T1000 (cell line): ENCODE data around the gene ZNRF1.
"Not testable (repeated sequence)": the region's sequence is repeated elsewhere in the genome, so short reads cannot be mapped to it uniquely, and the experiment has no call there.

Experiments
- DNase-seq: peaks from one replicate; lab custom pipeline; 2025; ENCODE audit warnings: mixed read lengths; lab: John Stamatoyannopoulos, UW

The ZNRF1 gene

DNA sequence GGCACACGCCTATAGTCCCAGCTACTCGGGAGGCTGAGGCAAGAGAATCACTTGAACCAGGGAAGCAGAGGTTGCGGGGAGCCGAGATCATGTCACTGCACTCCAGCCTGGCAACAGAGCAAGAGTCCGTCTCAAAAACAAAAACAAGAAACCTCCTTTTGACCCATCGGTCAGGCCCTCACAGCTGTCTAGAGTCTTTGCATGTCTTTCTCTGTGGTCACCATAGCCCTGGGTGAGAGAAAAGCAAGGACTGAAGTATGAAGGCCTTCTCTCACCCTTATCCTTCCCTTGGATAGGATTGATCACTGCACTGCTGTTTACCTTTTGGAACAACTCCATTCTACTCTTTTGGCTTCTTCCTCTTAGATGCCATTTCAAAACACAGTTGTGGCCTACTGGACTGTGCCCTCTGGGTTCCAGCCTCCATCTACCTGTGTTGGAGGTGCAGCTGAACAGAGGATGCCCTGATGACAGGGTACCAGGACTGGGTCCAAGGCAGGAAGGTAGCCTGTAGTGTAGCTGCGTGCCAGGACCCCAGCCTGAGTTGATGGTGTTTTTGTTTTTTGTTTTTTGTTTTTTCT, 80.6 kb downstream of the ZNRF1 start:
- no peak for DNase-seq

- no peak for DNase-seq
Measured at GRCh38 chr16:75080205-75081029, 81.6 kb downstream of the ZNRF1 start.

DNA sequence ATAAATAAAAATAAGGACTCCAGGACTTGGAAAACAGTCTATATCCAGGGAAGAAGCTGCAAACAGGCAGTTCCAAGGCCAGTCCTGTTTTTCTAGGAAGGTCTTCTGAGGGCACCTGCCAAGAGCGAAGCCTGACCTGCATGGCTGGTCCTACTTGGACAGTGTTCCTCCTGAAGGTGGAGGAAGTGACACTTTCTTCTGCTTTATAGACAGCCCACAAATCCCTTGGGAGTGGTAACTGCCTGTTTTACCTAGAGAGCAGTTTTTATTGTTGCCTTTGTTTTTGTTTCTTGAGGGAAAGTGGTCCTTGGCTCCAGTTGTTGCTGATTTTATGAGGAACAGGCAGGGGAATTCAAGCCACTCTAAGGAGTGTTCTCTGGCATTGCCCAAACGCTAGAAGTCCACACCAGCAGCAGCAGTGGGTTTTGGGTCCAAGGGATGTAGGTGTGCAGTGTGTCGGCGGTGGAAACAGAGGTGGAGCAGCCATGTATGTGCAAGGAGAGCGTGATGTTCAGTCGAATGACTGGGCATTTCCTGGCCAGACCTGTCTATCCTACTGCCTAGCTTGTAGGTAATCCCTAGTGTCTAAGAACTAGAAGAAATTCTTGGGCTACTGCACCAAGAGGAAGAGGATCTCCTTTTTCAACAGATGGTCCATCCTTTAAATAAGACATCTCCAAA, 82.5 kb downstream of the ZNRF1 start:
- DNase-seq = no peak

DNA sequence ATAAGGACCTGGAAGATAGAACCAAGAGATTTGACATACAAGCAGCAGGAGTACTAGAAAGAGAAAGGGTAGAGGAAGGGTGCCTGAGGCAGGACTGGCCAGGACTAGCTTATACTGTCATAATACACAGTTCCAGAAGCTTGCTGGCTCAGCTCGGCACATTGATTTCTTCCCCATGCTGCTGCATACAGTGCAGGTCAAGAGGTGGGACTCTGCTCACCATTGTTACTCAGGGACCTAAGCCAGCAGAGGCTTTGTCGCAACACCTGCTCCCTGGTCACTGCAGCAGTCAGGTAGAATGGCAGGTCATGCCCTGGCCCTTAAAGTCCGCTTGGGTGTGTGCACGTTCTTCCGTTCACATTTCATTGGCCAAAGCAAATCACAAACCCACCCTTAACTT, 85.0 kb downstream of the ZNRF1 start:
- no peak for DNase-seq

DNA sequence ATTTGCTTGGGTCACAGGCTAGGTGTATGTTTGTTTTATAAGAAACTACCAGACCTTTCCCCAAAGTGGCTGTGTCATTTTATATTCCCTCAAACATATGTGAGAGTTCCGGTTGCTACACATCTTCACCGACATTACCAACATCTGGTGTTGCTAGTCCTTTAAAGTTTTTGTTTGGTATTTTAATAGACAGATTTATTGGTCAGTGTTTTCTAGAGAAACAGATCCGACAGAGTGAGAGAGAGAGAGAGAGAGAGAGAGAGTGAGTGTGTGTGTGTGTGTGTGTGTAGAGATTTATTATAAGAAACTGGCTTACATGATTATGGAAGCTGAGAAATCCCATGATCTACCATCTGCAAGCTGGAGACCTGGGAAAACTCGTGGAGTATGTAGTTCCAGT, 86.7 kb downstream of the ZNRF1 start:
- DNase-seq = no peak

- DNase-seq = no peak
Measured at GRCh38 chr16:75086281-75086680, 87.5 kb downstream of the ZNRF1 start.

- no peak for DNase-seq
Measured at GRCh38 chr16:75086688-75087374, 88.0 kb downstream of the ZNRF1 start.

- DNase-seq = no peak
Measured at GRCh38 chr16:75087375-75087979, 88.7 kb downstream of the ZNRF1 start.

GRCh38 chr16:75088216-75088615, 89.4 kb downstream of the ZNRF1 start:
- DNase-seq = no peak

DNA sequence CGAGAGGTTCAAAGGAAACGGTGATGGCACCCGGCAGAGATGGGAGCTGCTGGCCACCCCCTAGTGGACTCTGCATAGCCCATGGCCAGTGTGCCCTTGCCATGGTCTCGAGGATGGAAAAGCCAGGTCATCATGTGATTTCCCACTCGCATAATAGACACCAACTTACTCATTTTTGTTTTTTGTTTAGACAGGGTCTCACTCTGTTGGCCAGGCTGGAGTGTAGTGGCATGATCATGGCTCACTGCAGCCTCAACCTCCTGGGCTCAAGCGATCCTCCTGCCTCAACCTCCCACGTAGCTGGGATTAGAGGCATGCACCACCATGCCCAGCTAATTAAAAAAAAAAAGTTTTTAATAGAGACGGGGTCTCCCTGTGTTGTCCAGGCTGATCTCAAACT, 90.1 kb downstream of the ZNRF1 start:
- DNase-seq = no peak

DNA sequence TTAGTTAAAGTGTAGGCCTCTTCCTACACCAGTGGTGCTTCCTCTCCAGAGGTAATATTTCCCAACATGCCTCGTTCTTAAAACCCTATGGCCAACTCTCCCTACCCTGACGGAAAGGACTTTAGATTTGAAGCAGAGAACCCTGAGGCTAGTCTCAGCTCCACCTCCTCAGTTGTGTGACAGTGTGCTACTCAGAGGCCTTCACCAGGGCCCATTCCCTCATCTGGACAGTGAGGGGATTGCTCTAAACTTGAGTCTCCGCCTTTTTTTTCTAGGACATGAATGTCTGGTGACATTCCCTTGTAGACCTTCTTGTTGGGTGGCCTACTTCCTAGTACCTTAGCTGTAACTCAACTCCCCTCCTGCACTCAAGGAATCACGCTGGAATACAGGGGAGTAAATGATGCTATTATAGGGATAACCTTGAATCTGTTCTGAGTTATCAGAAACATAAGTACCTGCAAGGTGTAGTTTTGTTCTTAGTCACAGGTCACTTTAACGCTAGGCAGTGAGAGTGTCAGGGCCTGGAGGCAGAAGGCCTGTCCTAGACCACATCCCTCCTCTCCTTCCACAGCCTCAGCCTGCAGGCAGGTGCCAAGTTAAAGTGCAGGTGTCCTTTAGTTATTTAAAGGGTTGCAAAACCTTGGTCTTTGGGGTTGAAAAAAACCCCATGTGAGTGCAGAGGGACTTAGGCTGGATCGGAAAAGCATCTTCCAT, 90.8 kb downstream of the ZNRF1 start:
- no peak for DNase-seq

DNA sequence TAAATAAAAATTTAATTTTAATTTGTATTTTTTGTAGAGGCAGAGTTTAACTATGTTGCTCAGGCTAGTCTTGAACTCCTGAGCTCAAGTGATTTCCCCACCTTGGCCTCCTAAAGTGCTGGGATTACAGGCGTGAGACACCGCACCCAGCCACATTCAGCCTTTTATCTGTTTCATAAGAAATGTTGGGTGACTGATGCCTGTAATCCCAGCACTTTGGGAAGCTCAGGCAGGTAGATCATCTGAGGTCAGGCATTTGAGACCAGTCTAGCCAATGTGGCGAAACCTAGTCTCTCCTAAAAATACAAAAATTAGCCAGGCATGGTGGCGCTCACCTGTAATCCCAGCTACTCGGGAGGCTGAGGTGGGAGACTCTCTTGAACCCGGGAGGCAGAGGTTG, 92.1 kb downstream of the ZNRF1 start:
- not testable (repeated sequence) for DNase-seq

- not testable (repeated sequence) for DNase-seq
Measured at GRCh38 chr16:75091619-75092018, 92.8 kb downstream of the ZNRF1 start.

- no peak for DNase-seq
Measured at GRCh38 chr16:75092777-75093176, 94.0 kb downstream of the ZNRF1 start.

DNA sequence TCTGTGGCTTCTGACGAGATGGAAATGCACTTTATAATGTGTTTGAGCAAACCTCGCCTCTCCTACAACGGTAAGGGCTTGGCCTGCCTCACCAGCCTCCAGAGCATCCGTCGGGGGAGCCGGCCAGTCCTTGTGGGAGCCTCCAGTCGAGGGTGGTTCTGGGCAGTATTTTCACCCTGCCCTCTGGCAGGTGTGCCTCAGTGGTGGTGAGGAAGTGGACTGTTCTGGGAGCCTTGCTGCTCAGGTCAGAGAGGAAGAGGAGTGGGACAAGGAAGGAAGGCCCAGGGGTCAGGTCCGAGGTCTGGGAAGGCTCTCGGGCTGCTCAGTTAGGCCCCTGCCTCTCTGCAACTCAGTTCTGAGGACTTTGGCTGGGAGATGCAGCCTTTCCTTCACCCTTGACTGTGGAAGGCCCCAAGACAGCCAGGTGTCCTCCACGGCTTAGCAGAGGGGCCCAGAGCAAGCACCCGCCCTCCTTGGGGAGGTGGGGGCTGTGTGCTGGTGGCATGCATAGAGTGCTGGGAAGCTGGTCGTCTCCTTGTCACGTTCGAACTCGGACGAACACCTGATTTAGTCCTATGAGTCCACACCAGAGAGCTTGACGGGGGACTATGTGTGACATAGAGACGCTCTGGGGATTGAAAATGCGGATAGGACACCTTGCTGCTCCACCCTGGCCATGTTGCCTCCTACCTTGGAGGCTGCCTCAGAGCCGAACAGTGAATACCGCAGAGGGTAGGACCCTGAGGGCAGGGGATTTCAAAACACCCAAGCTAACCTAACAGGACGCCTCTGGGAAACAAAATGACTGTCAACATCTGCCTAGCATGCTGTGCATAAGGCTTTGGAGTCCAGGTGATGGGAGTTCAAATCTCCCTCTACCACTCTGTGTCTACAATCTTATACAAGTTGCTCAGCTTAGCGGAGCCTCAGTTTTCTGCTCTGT, 95.0 kb downstream of the ZNRF1 start:
- no peak for DNase-seq

DNA sequence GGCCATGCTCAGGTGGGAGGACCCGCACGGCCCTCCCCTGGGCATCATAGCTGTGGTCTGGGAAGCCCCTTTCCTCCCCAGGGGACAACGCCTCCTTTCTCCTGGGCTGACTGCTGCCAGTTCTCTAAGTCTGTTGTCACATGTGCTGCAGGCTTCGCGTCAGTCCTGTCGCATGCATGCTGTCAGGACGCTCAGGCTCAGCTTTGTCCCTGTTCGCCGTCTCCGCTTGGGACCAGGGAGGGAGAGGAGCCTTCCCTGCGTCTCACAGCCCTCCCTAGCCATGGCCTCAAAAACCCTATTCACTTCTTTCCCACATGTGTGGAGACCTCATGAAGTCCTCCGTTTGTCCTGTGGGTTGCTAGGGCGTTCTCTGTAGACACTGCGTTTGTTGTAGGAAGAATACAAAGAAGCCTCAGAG, 96.4 kb downstream of the ZNRF1 start:
- no peak for DNase-seq

- no peak for DNase-seq
Measured at GRCh38 chr16:75096656-75097055, 97.8 kb downstream of the ZNRF1 start.

DNA sequence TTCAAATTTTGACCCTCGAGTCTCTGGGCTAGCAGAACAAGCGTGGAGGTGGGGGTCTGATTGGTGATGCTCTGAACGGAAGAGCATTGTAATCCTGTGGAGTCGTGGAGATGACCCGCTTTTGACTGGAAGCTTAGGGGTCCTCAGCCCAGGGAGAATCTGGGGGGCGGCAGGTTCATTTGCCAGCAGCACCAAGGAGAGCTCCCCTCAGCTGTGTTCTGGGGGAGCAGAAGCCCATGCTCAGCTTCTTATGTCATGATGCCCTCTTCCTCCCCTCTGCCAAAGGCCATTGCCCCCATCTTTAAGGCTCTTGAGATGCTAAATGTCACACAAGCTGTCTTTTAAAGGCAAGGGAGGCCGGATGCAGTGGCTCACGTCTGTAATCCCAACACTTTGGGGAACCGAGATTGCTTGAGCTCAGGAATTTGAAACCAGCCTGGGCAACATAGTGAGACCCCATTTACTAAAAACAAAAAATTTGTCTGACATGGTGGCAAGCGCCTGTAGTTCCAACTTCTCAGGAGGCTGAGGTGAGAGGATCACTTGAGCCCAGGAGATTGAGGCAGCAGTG, 98.5 kb downstream of the ZNRF1 start:
- no peak for DNase-seq

DNA sequence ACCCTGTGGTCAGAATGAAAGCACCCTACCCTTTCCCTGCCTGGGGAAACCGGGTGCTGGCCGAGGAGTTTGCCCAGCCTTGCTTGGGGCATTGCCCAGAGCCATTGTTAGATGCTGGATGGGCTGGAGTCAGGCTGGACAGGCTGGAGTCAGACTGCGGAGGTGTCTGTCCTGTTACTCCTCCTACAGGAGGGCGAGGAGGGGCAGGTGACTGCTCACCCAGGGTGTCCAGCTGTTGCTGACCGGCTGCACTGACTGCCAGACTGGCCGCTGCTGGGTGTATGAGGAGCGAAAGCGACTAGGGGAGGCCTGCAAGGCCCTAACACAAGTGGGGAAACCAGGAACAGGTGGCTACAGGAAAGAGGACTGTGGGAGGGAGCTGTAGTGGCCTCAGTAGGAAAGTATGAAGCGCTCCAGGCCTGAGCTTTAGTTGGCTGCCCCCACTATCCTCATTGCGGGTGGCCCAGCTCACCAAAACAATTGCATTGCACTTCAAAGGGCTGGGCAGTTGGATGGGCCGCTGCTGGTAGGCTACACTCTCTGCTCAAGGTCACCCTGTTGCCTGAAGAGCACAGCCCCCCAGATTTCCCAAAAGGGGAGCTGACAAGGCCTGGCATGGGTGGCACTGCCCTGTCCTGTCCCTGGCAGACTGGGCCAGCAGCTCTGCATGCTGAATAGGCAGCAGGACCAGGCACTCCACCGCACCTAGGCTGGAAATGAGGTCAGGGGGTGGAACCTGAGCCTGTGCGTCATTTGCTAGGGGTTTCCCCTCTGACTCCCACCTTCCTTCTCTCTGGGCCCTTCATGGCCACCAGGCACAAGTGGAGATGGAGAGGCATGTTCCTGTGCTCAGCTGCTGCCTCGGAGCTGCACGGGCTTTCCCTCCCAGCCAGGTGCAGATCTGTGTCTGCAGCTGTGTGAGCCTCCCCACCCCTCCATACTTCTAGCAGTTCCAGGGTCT, 99.4 kb downstream of the ZNRF1 start:
- no peak for DNase-seq
